Cardiac muscle cell (in vitro differentiated cells and primary cell): Measurements from ENCODE around the gene TIMP2. TPM values are rescaled to one million over a fixed set of nuclear protein-coding genes. Genes with fewer than 3 reads are reported as not detected.

Experiments
- DNase-seq, 2 donors: peaks; one replicate each; pipeline versions ENCODE4 v3.0.0 to v3.0.0-alpha.2; 2010 to 2017; ENCODE audit warnings: low read depth in 1 of 2, low spot score in 1 of 2
- H3K27ac ChIP-seq: fragments of 200-600 bp; sonication (generic); 2 replicates; pipeline ENCODE4 v1.5.1; 2016
- H3K27me3 ChIP-seq: fragments of 200-600 bp; sonication (generic); 2 replicates; pipeline ENCODE4 v1.6.0; 2016; ENCODE audit warnings: control low read depth
- H3K36me3 ChIP-seq: fragments of 200-600 bp; sonication (generic); 2 replicates; pipeline ENCODE4 v1.5.1; 2016; ENCODE audit warnings: control low read depth
- H3K4me1 ChIP-seq: fragments of 200-600 bp; sonication (generic); 2 replicates; pipeline ENCODE4 v1.8.1; 2017; ENCODE audit warnings: low read depth, mild to moderate bottlenecking, mixed run types
- H3K4me3 ChIP-seq: fragments of 200-600 bp; sonication (generic); 2 replicates; pipeline ENCODE4 v1.5.1; 2016; ENCODE audit warnings: mild to moderate bottlenecking
- H3K9me3 ChIP-seq: fragments of 200-600 bp; sonication (generic); 2 replicates; pipeline ENCODE4 v1.5.1; 2017; ENCODE audit warnings: low read depth, mild to moderate bottlenecking, control low read depth
- CTCF ChIP-seq: IDR thresholded peaks from 2 replicates; pipeline ENCODE4 v1.5.1; 2012; ENCODE audit warnings: low read depth, mild to moderate bottlenecking, low read length
- polyA plus RNA-seq: library from polyadenylated mRNA; unstranded; fragments of >200 nt; fragmentation: Nextera tagmentation; extraction: Ambion mirVana; gene quantifications from 2 replicates; pipeline ENCODE4 v1.2.1, GENCODE V29; 2016
- total RNA-seq: library from RNA; depleted of rRNA; stranded (reverse); fragments of >200 nt; gene quantifications from 2 replicates; pipeline ENCODE4 v1.2.3, GENCODE V29; 2016

Gene TIMP2
- total and polyA plus RNA-seq, 2 experiments from 2014 or later = 5.9 to 25.8 TPM

GRCh38 chr17:78896091-78896833 lies 28.9 kb downstream of the TIMP2 start:
- no peaks in the 10 kb centered on the region for H3K36me3 ChIP-seq
- no peak overlapping the region for H3K4me3 ChIP-seq
- H3K27ac ChIP-seq = no peak overlapping the region
- TF ChIP-seq CTCF = no peak
- DNase-seq = no peak
- H3K27me3 ChIP-seq = no peaks in the 10 kb centered on the region
- H3K4me1 ChIP-seq = peaks cover 7% of the 10 kb centered on the region
- H3K9me3 ChIP-seq = no peaks in the 10 kb centered on the region

GRCh38 chr17:78895322-78895721 lies 29.9 kb downstream of the TIMP2 start:
- no peak for TF ChIP-seq CTCF
- Histone ChIP-seq H3K9me3 (no peaks in the 10 kb centered on the region), H3K4me1 (peaks cover 7% of the 10 kb centered on the region), H3K36me3 (no peaks in the 10 kb centered on the region), H3K27ac (no peak overlapping the region), H3K4me3 (no peak overlapping the region), H3K27me3 (no peaks in the 10 kb centered on the region)
- no peak for DNase-seq

GRCh38 chr17:78893684-78894083 lies 31.5 kb downstream of the TIMP2 start:
- H3K27ac ChIP-seq = no peak overlapping the region
- H3K36me3 ChIP-seq = no peaks in the 10 kb centered on the region
- no peaks in the 10 kb centered on the region for H3K9me3 ChIP-seq
- TF ChIP-seq CTCF = no peak
- DNase-seq = no peak
- no peaks in the 10 kb centered on the region for H3K27me3 ChIP-seq
- no peak overlapping the region for H3K4me3 ChIP-seq
- H3K4me1 ChIP-seq = no peaks in the 10 kb centered on the region

- H3K36me3 ChIP-seq = no peaks in the 10 kb centered on the region
- no peak overlapping the region for H3K27ac ChIP-seq
- TF ChIP-seq CTCF = no peak
- no peaks in the 10 kb centered on the region for H3K27me3 ChIP-seq
- no peak overlapping the region for H3K4me3 ChIP-seq
- no peak for DNase-seq
- H3K4me1 ChIP-seq = no peaks in the 10 kb centered on the region
- no peaks in the 10 kb centered on the region for H3K9me3 ChIP-seq
Observed at GRCh38 chr17:78892936-78893379, 32.2 kb downstream of the TIMP2 start.

GRCh38 chr17:78892520-78892919 lies 32.7 kb downstream of the TIMP2 start:
- no peaks in the 10 kb centered on the region for H3K4me1 ChIP-seq
- H3K4me3 ChIP-seq = no peak overlapping the region

More at GRCh38 chr17:78892520-78892919, 32.7 kb downstream of the TIMP2 start:
- H3K27me3 ChIP-seq = no peaks in the 10 kb centered on the region
- no peak for DNase-seq
- H3K36me3 ChIP-seq = no peaks in the 10 kb centered on the region
- no peak for TF ChIP-seq CTCF
- H3K27ac ChIP-seq = no peak overlapping the region
- H3K9me3 ChIP-seq = no peaks in the 10 kb centered on the region
